TTC549 (cell line): Measurements from ENCODE around the gene ELFN1.

Experiments used
- FAIRE-seq: peaks from 2 replicates; lab custom pipeline; 2012; peaks lifted over from hg19 to GRCh38; lab: Jason Lieb, UNC

The ELFN1 gene

GRCh38 chr7:1727812-1728570 is 57.9 kb downstream of the ELFN1 start:
- FAIRE-seq: no peak

- FAIRE-seq: no peak
Measured at GRCh38 chr7:1729183-1729582, 59.1 kb downstream of the ELFN1 start.

- FAIRE-seq: no peak
Measured at GRCh38 chr7:1729773-1730172, 59.7 kb downstream of the ELFN1 start.

GRCh38 chr7:1732072-1732471 is 62.0 kb downstream of the ELFN1 start:
- FAIRE-seq: no peak

- FAIRE-seq: no peak
Measured at GRCh38 chr7:1732645-1733044, 62.6 kb downstream of the ELFN1 start.

- FAIRE-seq: no peak
Measured at GRCh38 chr7:1733206-1733907, 63.3 kb downstream of the ELFN1 start.

GRCh38 chr7:1733908-1734730 is 64.0 kb downstream of the ELFN1 start:
- FAIRE-seq: no peak

- no peak for FAIRE-seq
Measured at GRCh38 chr7:1735262-1735661, 65.2 kb downstream of the ELFN1 start.

GRCh38 chr7:1735806-1736483 is 65.9 kb downstream of the ELFN1 start:
- FAIRE-seq: no peak

- no peak for FAIRE-seq
Measured at GRCh38 chr7:1736484-1736817, 66.4 kb downstream of the ELFN1 start.

- FAIRE-seq: no peak
Measured at GRCh38 chr7:1736830-1737229, 66.8 kb downstream of the ELFN1 start.

- FAIRE-seq: no peak
Measured at GRCh38 chr7:1737523-1737922, 67.4 kb downstream of the ELFN1 start.

GRCh38 chr7:1737956-1738355 is 67.9 kb downstream of the ELFN1 start:
- FAIRE-seq: no peak

- no peak for FAIRE-seq
Measured at GRCh38 chr7:1738511-1738910, 68.4 kb downstream of the ELFN1 start.

- FAIRE-seq: no peak
Measured at GRCh38 chr7:1738956-1739355, 68.9 kb downstream of the ELFN1 start.

- FAIRE-seq: no peak
Measured at GRCh38 chr7:1739593-1739992, 69.5 kb downstream of the ELFN1 start.

GRCh38 chr7:1740214-1740613 is 70.1 kb downstream of the ELFN1 start:
- no peak for FAIRE-seq

GRCh38 chr7:1741246-1741645 is 71.2 kb downstream of the ELFN1 start:
- no peak for FAIRE-seq

GRCh38 chr7:1741751-1742554 is 71.9 kb downstream of the ELFN1 start:
- no peak for FAIRE-seq

GRCh38 chr7:1742555-1743303 is 72.7 kb downstream of the ELFN1 start:
- no peak for FAIRE-seq
